Measurements from ENCODE around the gene PKHD1. TPM values are rescaled to one million over a fixed set of nuclear protein-coding genes. Genes with fewer than 3 reads are reported as not detected.

The PKHD1 gene
- polyA plus RNA-seq, 1 of the 3 experiments (the other 2 are of a cell fraction) = not detected

- TF ChIP-seq MEF2A (IDR thresholded peaks at IDR 0.05; ENCODE audit: borderline replicate concordance, low read depth) = no peak
- no peak for TF ChIP-seq REST (IDR thresholded peaks at IDR 0.05; ENCODE audit: low read depth, low read length)
- no peak for TF ChIP-seq MXI1 (IDR thresholded peaks at IDR 0.05; ENCODE audit: low read depth, low read length)
- TF ChIP-seq GABPA (IDR thresholded peaks at IDR 0.05; ENCODE audit: low read depth) = no peak
- no peak for TF ChIP-seq ELF1 (IDR thresholded peaks at IDR 0.05)
- TF ChIP-seq IRF3 (IDR thresholded peaks at IDR 0.05; ENCODE audit: low read depth, low read length) = no peak
- TF ChIP-seq POLR2AphosphoS5 (IDR thresholded peaks at IDR 0.05; ENCODE audit: low read depth, low read length) = no peak
These were observed 66.4 kb downstream of the PKHD1 start (continued) for GRCh38 chr6:52020945-52021570.

- no peaks in the 10 kb centered on the region for H3F3A ChIP-seq (replicated peaks; ENCODE audit: insufficient read depth)
- ChIA-PET POLR2A (interaction anchor here (1.0 to 1.7 kb wide), 5 partner anchors 9 to 467 kb away, joined by 3 to 5 read pairs (median 4); no protein-coding TSS in a partner anchor), CTCF (interaction anchor here (0.6 to 7.3 kb wide), 19 partner anchors 8 to 1874 kb away, joined by 3 to 55 read pairs (median 4); partner anchors contain the start of gene TFAP2B)
- H3K9ac ChIP-seq = no peak overlapping the region
- WGBS (ENCODE audit: low lambda C conversion rate) = 40% methylated on average over 5 of the region's 5 CpGs
- no peak for DNase-seq
- no peak overlapping the region for H3K4me3 ChIP-seq (ENCODE audit: low read depth in 2 of 2, low read length in 1 of 2)
- no peaks in the 10 kb centered on the region for H4K20me1 ChIP-seq (ENCODE audit: insufficient read depth)
- no peaks in the 10 kb centered on the region for H3K79me2 ChIP-seq (ENCODE audit: insufficient read depth)
- no peak for TF ChIP-seq CTCF (IDR thresholded peaks at IDR 0.05)
- no peak for TF ChIP-seq MAX (IDR thresholded peaks at IDR 0.05; ENCODE audit: low read depth)
- no peak for TF ChIP-seq RXRA (IDR thresholded peaks at IDR 0.05; ENCODE audit: borderline replicate concordance, low read depth)
- TF ChIP-seq ELF1 (IDR thresholded peaks at IDR 0.05) = no peak
- TF ChIP-seq USF2 (IDR thresholded peaks at IDR 0.05; ENCODE audit: borderline replicate concordance, low read depth, low read length) = no peak
- no peak for TF ChIP-seq RFX5 (IDR thresholded peaks at IDR 0.05; ENCODE audit: low read length)
- TF ChIP-seq RCOR1 (IDR thresholded peaks at IDR 0.05; ENCODE audit: low read length) = no peak
- TF ChIP-seq TCF12 (IDR thresholded peaks at IDR 0.05) = no peak
- no peak for TF ChIP-seq SMC3 (IDR thresholded peaks at IDR 0.05; ENCODE audit: low read depth, low read length)
- no peak overlapping the region for H2AFZ ChIP-seq (ENCODE audit: low read depth)
- no peaks in the 10 kb centered on the region for H3K9me2 ChIP-seq
- H3K27me3 ChIP-seq (ENCODE audit: insufficient read depth) = no peaks in the 10 kb centered on the region; the same call in 1 of the 2 replicates
- peaks cover 0 to 34% of the 10 kb centered on the region in 2 experiments; a peak in 2 of 4 replicates for H3K4me1 ChIP-seq (ENCODE audit: control insufficient read depth in 1 of 2, insufficient read depth in 2 of 2, low read depth in 1 of 2, low read length in 1 of 2)
- peak overlapping the region in 1 of 2 experiments; percentile 99; a peak in 2 of 4 replicates for H3K27ac ChIP-seq (ENCODE audit: low read depth in 2 of 2, low read length in 1 of 2)
- no peaks in the 10 kb centered on the region for H3K36me3 ChIP-seq (replicated peaks in 1 of 2; ENCODE audit: control insufficient read depth in 1 of 2, insufficient read depth in 2 of 2, low read length in 1 of 2)
- no peaks in the 10 kb centered on the region for H3K9me3 ChIP-seq
- no peak overlapping the region for H3K4me2 ChIP-seq
These were observed 67.5 kb downstream of the PKHD1 start for GRCh38 chr6:52019881-52020280.

Measured in SK-N-SH (cell line).